PC-3 (cell line): ENCODE results near the gene TSPAN2. TPM values are rescaled to one million over a fixed set of nuclear protein-coding genes. Genes with fewer than 3 reads are reported as not detected.

Source experiments
- ATAC-seq: fragments of 200-7000 bp; cut with Tn5 transposase; 2 replicates; pipeline ENCODE4 v1.9.1; 2020; ENCODE audit warnings: mild to moderate bottlenecking, moderate library complexity
- BruUV-seq: library from RNA; stranded (reverse); fragments of 400-500 nt; replicated peaks from 2 replicates; lab custom pipeline; 2021; lab: Mats Ljungman, UMichigan
- CTCF ChIA-PET: fragments of 300-600 bp; sonication (Branson Sonifier 250); formaldehyde crosslinking; loops from one replicate; lab custom pipeline; 2022; ENCODE audit warnings: antibody characterized with exemption; lab: Charles Lee
- POLR2A ChIA-PET: fragments of 300-600 bp; sonication (Branson Sonifier 250); formaldehyde crosslinking; loops from one replicate; lab custom pipeline; 2022; ENCODE audit warnings: antibody characterized with exemption; ENCODE audit not compliant: unreplicated experiment; lab: Charles Lee
- DNase-seq: peaks from one replicate; pipeline ENCODE4 v3.0.0-alpha.2; 2015
- H2AFZ ChIP-seq: fragments of 300-600 bp; sonication (generic); 2 replicates; pipeline ENCODE4 v1.6.0; 2016; ENCODE audit warnings: antibody characterized with exemption, low read length
- H3F3A ChIP-seq: fragments of 300-600 bp; sonication (generic); one replicate; pipeline ENCODE4 v1.6.0; 2017; ENCODE audit warnings: antibody characterized with exemption, low read length, control low read depth, mild to moderate bottlenecking; ENCODE audit not compliant: unreplicated experiment
- H3K27ac ChIP-seq: fragments of 300-600 bp; sonication (generic); 2 replicates; pipeline ENCODE4 v1.5.1; 2016; ENCODE audit warnings: mild to moderate bottlenecking, low read length
- H3K27me3 ChIP-seq: fragments of 300-600 bp; sonication (generic); 2 replicates; pipeline ENCODE4 v1.6.1; 2016; ENCODE audit warnings: low read length, mixed read lengths
- H3K36me3 ChIP-seq: fragments of 300-600 bp; sonication (generic); 2 replicates; pipeline ENCODE4 v1.6.1; 2016; ENCODE audit warnings: low read depth, mixed run types, low read length, mixed read lengths
- H3K4me1 ChIP-seq: fragments of 300-600 bp; sonication (generic); 2 replicates; pipeline ENCODE4 v1.5.1; 2016; ENCODE audit warnings: low read length; ENCODE audit not compliant: insufficient read depth
- H3K4me2 ChIP-seq: fragments of 300-600 bp; sonication (generic); 2 replicates; pipeline ENCODE4 v1.6.0; 2016; ENCODE audit warnings: low read length
- H3K4me3 ChIP-seq: fragments of 300-600 bp; sonication (generic); 2 replicates; pipeline ENCODE4 v1.5.1; 2016; ENCODE audit warnings: mild to moderate bottlenecking, low read length, mixed read lengths
- H3K79me2 ChIP-seq: fragments of 300-600 bp; sonication (generic); 2 replicates; pipeline ENCODE4 v1.6.1; 2017; ENCODE audit warnings: low read length, mixed read lengths
- H3K9ac ChIP-seq: fragments of 300-600 bp; sonication (generic); 2 replicates; pipeline ENCODE4 v1.6.0; 2016; ENCODE audit warnings: mild to moderate bottlenecking, low read length
- H3K9me2 ChIP-seq: fragments of 300-600 bp; sonication (generic); replicated peaks from 2 replicates; pipeline ENCODE4 v1.6.1; 2016; ENCODE audit warnings: mixed run types, low read length, mixed read lengths
- H3K9me3 ChIP-seq: fragments of 300-600 bp; sonication (generic); 2 replicates; pipeline ENCODE4 v1.6.1; 2016; ENCODE audit warnings: low read length, mixed read lengths
- H4K20me1 ChIP-seq: fragments of 300-600 bp; sonication (generic); 2 replicates; pipeline ENCODE4 v1.6.1; 2016; ENCODE audit warnings: low read length, mixed read lengths
- CTCF ChIP-seq: fragments of 300-600 bp; sonication (generic); conservative IDR thresholded peaks from 2 replicates; pipeline ENCODE4 v1.5.1; 2017; ENCODE audit warnings: antibody characterized with exemption, low read depth, mild to moderate bottlenecking, low read length
- EZH2 ChIP-seq: fragments of 300-600 bp; sonication (generic); IDR thresholded peaks from one replicate; pipeline ENCODE4 v1.6.1; 2017; ENCODE audit warnings: antibody characterized with exemption, mild to moderate bottlenecking, low read length; ENCODE audit not compliant: unreplicated experiment
- EZH2phosphoT487 ChIP-seq: fragments of 300-600 bp; sonication (generic); IDR thresholded peaks from 2 replicates; pipeline ENCODE4 v1.6.1; 2018; ENCODE audit warnings: mild to moderate bottlenecking, antibody characterized with exemption, low read length, borderline replicate concordance
- intact Hi-C: fragments of 100-400 bp; cut with micrococcal nuclease; formaldehyde crosslinking; loops from 2 replicates; pipeline ENCODE4 v1.9.0; 2023
- total RNA-seq: library from RNA; depleted of rRNA; stranded (reverse); fragments of >200 nt; gene quantifications from 2 replicates; pipeline ENCODE4 v1.2.3, GENCODE V29; 2014

TSPAN2 gene
- total RNA-seq, 1 experiment from 2014 or later, result 1.7 TPM

GRCh38 chr1:115076384-115076915 lies 12.9 kb downstream of the TSPAN2 start:
- ATAC-seq (no peak), DNase-seq (no peak)
- no peaks in the 10 kb centered on the region for H3K9me3 ChIP-seq
- H3K4me1 ChIP-seq, result no peaks in the 10 kb centered on the region
- H3K9ac ChIP-seq, result no peak overlapping the region
- H3K36me3 ChIP-seq, result no peaks in the 10 kb centered on the region
- H3K79me2 ChIP-seq, result no peaks in the 10 kb centered on the region
- no peaks in the 10 kb centered on the region for H3K9me2 ChIP-seq
- no peaks in the 10 kb centered on the region for H3F3A ChIP-seq
- no peak overlapping the region for H3K4me3 ChIP-seq
- H3K4me2 ChIP-seq, result no peak overlapping the region
- POLR2A ChIA-PET, result no interaction called here
- H3K27ac ChIP-seq, result no peak overlapping the region
- H3K27me3 ChIP-seq, result no peaks in the 10 kb centered on the region
- no peaks in the 10 kb centered on the region for H4K20me1 ChIP-seq
- intact Hi-C loops, result no loop called here
- H2AFZ ChIP-seq, result no peak overlapping the region
- CTCF ChIA-PET, result no interaction called here
- no peak for TF ChIP-seq CTCF
- no peak for TF ChIP-seq EZH2phosphoT487
- TF ChIP-seq EZH2, result no peak
- BruUV-seq, result no TSS peak

- Histone ChIP-seq H3K9me2 (no peaks in the 10 kb centered on the region), H3K4me3 (no peak overlapping the region), H3K79me2 (no peaks in the 10 kb centered on the region), H3K4me2 (no peak overlapping the region), H3K4me1 (no peaks in the 10 kb centered on the region), H3K27ac (no peak overlapping the region), H2AFZ (no peak overlapping the region), H3K27me3 (no peaks in the 10 kb centered on the region), H3K36me3 (no peaks in the 10 kb centered on the region), H4K20me1 (no peaks in the 10 kb centered on the region), H3K9ac (no peak overlapping the region), H3K9me3 (no peaks in the 10 kb centered on the region), H3F3A (no peaks in the 10 kb centered on the region)
- ChIA-PET POLR2A (no interaction called here), CTCF (no interaction called here)
- DNase-seq, result no peak
- ATAC-seq, result no peak
- no TSS peak for BruUV-seq
- TF ChIP-seq EZH2phosphoT487 (no peak), CTCF (no peak), EZH2 (no peak)
- intact Hi-C loops, result no loop called here
Observed at GRCh38 chr1:115074839-115075534, 14.3 kb downstream of the TSPAN2 start.
